Memory B cell (primary cell): ENCODE results near the gene SEMA3E.
"Not testable (repeated sequence)": the region's sequence is repeated elsewhere in the genome, so short reads cannot be mapped to it uniquely, and the experiment has no call there.

Experiments
- ATAC-seq: fragments of 150-1000 bp; cut with Tn5 transposase; 2 replicates; pipeline ENCODE4 v1.10.0; 2021; ENCODE audit warnings: low read depth, mild to moderate bottlenecking, moderate library complexity
- DNase-seq, 2 donors: peaks; one replicate each; pipeline ENCODE4 v3.0.0; 2022; ENCODE audit warnings: low spot score in 2 of 2
- H3K27ac Mint-ChIP-seq: one replicate; pipeline ENCODE4 v1.8.0; 2022; ENCODE audit warnings: mild to moderate bottlenecking, moderate library complexity, mixed read lengths
- H3K27me3 Mint-ChIP-seq: one replicate; pipeline ENCODE4 v1.8.0; 2022; ENCODE audit warnings: mixed read lengths
- H3K36me3 Mint-ChIP-seq: one replicate; pipeline ENCODE4 v1.8.0; 2022; ENCODE audit warnings: mild to moderate bottlenecking, mixed read lengths
- H3K4me1 Mint-ChIP-seq: one replicate; pipeline ENCODE4 v1.8.0; 2022; ENCODE audit warnings: mixed read lengths
- H3K4me3 Mint-ChIP-seq: one replicate; pipeline ENCODE4 v1.8.0; 2022; ENCODE audit warnings: mild to moderate bottlenecking, moderate library complexity, mixed read lengths
- H3K9me3 Mint-ChIP-seq: one replicate; pipeline ENCODE4 v1.8.0; 2022; ENCODE audit warnings: mixed read lengths

The SEMA3E gene

DNA sequence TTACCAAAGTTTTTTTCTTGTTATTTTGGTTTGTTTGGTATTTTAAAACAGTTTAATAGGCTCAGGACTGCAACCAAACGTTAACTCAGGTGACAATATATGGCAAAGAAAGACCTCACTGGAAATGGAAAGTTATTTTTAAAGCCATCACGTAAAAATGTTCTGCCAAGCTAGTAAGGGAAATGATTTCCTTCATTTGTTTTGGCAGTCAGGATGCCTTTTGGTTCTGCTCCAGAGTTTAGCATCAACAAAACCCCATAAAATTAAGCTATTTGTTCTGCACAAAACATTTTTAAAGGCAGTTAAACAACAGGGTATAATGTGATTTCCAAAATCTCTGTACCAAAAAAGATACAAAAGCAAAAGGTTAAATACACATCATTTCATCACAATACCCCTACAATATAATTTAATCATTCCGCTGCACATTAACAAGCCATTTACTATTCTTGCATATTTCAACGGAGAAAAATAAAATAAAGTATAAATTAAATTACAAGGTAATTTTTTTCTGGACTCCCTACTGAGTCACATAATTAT is 172.4 kb downstream of the SEMA3E start:
- no peak for ATAC-seq
- Mint-ChIP-seq H3K27me3 (no peaks in the 10 kb centered on the region), H3K4me1 (no peaks in the 10 kb centered on the region), H3K9me3 (peaks cover 3% of the 10 kb centered on the region), H3K4me3 (no peak overlapping the region), H3K27ac (no peak overlapping the region), H3K36me3 (no peaks in the 10 kb centered on the region)
- DNase-seq: no peak

- no peak overlapping the region for H3K4me3 Mint-ChIP-seq
- H3K36me3 Mint-ChIP-seq: no peaks in the 10 kb centered on the region
- H3K9me3 Mint-ChIP-seq: peaks cover 3% of the 10 kb centered on the region
- H3K27ac Mint-ChIP-seq: no peak overlapping the region
- H3K27me3 Mint-ChIP-seq: no peaks in the 10 kb centered on the region
- no peak for DNase-seq
- no peaks in the 10 kb centered on the region for H3K4me1 Mint-ChIP-seq
- no peak for ATAC-seq
These were observed 173.5 kb downstream of the SEMA3E start for GRCh38 chr7:83475420-83475819.

GRCh38 chr7:83472376-83472775 is 176.6 kb downstream of the SEMA3E start:
- H3K27me3 Mint-ChIP-seq: no peaks in the 10 kb centered on the region
- no peak for ATAC-seq
- no peak overlapping the region for H3K4me3 Mint-ChIP-seq
- H3K36me3 Mint-ChIP-seq: no peaks in the 10 kb centered on the region
- H3K4me1 Mint-ChIP-seq: no peaks in the 10 kb centered on the region
- H3K27ac Mint-ChIP-seq: no peak overlapping the region
- DNase-seq: no peak
- H3K9me3 Mint-ChIP-seq: no peaks in the 10 kb centered on the region

- Mint-ChIP-seq H3K36me3 (no peaks in the 10 kb centered on the region), H3K4me3 (no peak overlapping the region), H3K9me3 (no peaks in the 10 kb centered on the region), H3K27me3 (no peaks in the 10 kb centered on the region), H3K4me1 (no peaks in the 10 kb centered on the region), H3K27ac (no peak overlapping the region)
- DNase-seq: no peak
- no peak for ATAC-seq
These were observed 179.4 kb downstream of the SEMA3E start for GRCh38 chr7:83469491-83469890.

GRCh38 chr7:83469076-83469475 is 179.9 kb downstream of the SEMA3E start:
- Mint-ChIP-seq H3K27me3 (no peaks in the 10 kb centered on the region), H3K9me3 (no peaks in the 10 kb centered on the region), H3K36me3 (no peaks in the 10 kb centered on the region), H3K4me1 (no peaks in the 10 kb centered on the region), H3K4me3 (no peak overlapping the region), H3K27ac (no peak overlapping the region)
- DNase-seq (no peak), ATAC-seq (no peak)

DNA sequence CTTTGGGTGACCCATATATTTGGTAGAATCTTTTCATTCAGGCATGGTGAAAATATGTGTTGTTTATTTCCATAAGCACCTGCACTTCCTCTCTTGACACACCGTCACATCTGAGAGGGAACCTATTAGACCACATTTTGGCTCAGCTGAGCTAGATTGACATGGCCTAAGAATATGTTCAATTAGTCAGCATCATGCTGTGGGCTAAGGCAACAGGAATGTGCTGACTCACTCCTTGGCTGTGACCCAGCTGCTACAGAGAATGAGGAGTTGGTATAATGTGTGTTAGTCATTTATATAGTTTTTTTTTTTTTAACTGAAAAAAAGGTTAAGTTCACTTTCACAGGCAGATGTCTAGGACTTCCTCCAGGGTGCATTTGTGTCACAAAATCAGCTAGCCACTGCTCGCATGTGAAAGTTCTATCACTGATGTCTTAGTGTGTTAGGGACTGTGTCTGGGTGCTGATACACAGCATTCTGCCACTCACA is 180.6 kb downstream of the SEMA3E start:
- Mint-ChIP-seq H3K4me1 (no peaks in the 10 kb centered on the region), H3K4me3 (no peak overlapping the region), H3K36me3 (no peaks in the 10 kb centered on the region), H3K27me3 (no peaks in the 10 kb centered on the region), H3K27ac (no peak overlapping the region), H3K9me3 (peaks cover 3% of the 10 kb centered on the region)
- ATAC-seq (no peak), DNase-seq (no peak)

GRCh38 chr7:83467493-83467892 is 181.4 kb downstream of the SEMA3E start:
- DNase-seq (no peak), ATAC-seq (no peak)
- Mint-ChIP-seq H3K4me1 (no peaks in the 10 kb centered on the region), H3K9me3 (peaks cover 8% of the 10 kb centered on the region), H3K4me3 (no peak overlapping the region), H3K36me3 (no peaks in the 10 kb centered on the region), H3K27ac (no peak overlapping the region), H3K27me3 (no peaks in the 10 kb centered on the region)

DNA sequence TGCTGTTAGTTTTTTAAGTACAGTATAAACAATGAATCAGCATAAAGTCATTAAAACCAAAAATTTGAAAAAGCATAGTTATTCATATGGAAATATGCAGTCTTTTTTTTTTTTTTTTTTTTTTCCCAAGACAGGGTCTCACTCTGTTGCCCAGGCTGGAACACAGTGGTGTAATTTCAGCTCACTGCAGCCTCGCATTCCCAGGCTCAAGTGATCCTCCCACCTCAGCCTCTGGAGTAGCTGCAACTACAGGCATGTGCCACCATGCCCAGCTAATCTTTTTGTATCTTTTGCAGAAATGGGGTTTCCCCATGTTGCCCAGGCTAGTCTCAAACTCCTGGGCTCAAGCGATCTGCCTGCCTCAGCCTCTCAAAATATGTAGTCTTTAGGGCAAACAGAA is 182.0 kb downstream of the SEMA3E start:
- no peaks in the 10 kb centered on the region for H3K27me3 Mint-ChIP-seq
- DNase-seq: no peak
- H3K4me1 Mint-ChIP-seq: no peaks in the 10 kb centered on the region
- H3K27ac Mint-ChIP-seq: no peak overlapping the region
- ATAC-seq: no peak
- no peaks in the 10 kb centered on the region for H3K36me3 Mint-ChIP-seq
- peaks cover 8% of the 10 kb centered on the region for H3K9me3 Mint-ChIP-seq
- H3K4me3 Mint-ChIP-seq: no peak overlapping the region

- no peaks in the 10 kb centered on the region for H3K4me1 Mint-ChIP-seq
- H3K27me3 Mint-ChIP-seq: no peaks in the 10 kb centered on the region
- H3K9me3 Mint-ChIP-seq: peaks cover 8% of the 10 kb centered on the region
- ATAC-seq (no peak), DNase-seq (no peak)
- H3K27ac Mint-ChIP-seq: no peak overlapping the region
- no peak overlapping the region for H3K4me3 Mint-ChIP-seq
- H3K36me3 Mint-ChIP-seq: no peaks in the 10 kb centered on the region
These were observed 182.6 kb downstream of the SEMA3E start for GRCh38 chr7:83466187-83466923.

- DNase-seq (no peak), ATAC-seq (no peak)
- Mint-ChIP-seq H3K36me3 (no peaks in the 10 kb centered on the region), H3K27ac (no peak overlapping the region), H3K4me3 (no peak overlapping the region), H3K9me3 (peaks cover 15% of the 10 kb centered on the region), H3K27me3 (no peaks in the 10 kb centered on the region), H3K4me1 (no peaks in the 10 kb centered on the region)
These were observed 183.3 kb downstream of the SEMA3E start for GRCh38 chr7:83465643-83466042.

- H3K36me3 Mint-ChIP-seq, H3K4me3 Mint-ChIP-seq, H3K27me3 Mint-ChIP-seq, H3K4me1 Mint-ChIP-seq, DNase-seq, ATAC-seq, H3K27ac Mint-ChIP-seq: not testable (repeated sequence)
- peaks cover 18% of the 10 kb centered on the region for H3K9me3 Mint-ChIP-seq
These were observed 187.1 kb downstream of the SEMA3E start for GRCh38 chr7:83461820-83462219.

- DNase-seq, H3K4me1 Mint-ChIP-seq, H3K36me3 Mint-ChIP-seq, H3K27me3 Mint-ChIP-seq, H3K27ac Mint-ChIP-seq, ATAC-seq, H3K4me3 Mint-ChIP-seq: not testable (repeated sequence)
- H3K9me3 Mint-ChIP-seq: peaks cover 18% of the 10 kb centered on the region
These were observed 188.8 kb downstream of the SEMA3E start for GRCh38 chr7:83459930-83460653.

- not testable (repeated sequence) for DNase-seq, H3K27ac Mint-ChIP-seq, H3K27me3 Mint-ChIP-seq, H3K4me3 Mint-ChIP-seq, H3K4me1 Mint-ChIP-seq, H3K36me3 Mint-ChIP-seq, ATAC-seq
- H3K9me3 Mint-ChIP-seq: peaks cover 18% of the 10 kb centered on the region
These were observed 189.6 kb downstream of the SEMA3E start for GRCh38 chr7:83459101-83459929.
